GM18505 (cell line): ENCODE measurements around the gene ROBO1.

Experiments
- ATAC-seq: cut with Tn5 transposase; IDR thresholded peaks from one replicate; pipeline ENCODE4 v1.9.1; 2021; ENCODE audit not compliant: unreplicated experiment
- POLR2A ChIP-seq: IDR thresholded peaks from 4 replicates; pipeline ENCODE4 v1.6.1; 2011; ENCODE audit warnings: borderline replicate concordance; ENCODE audit not compliant: insufficient read depth, insufficient read length; ENCODE audit errors: extremely low read depth

The ROBO1 gene

DNA sequence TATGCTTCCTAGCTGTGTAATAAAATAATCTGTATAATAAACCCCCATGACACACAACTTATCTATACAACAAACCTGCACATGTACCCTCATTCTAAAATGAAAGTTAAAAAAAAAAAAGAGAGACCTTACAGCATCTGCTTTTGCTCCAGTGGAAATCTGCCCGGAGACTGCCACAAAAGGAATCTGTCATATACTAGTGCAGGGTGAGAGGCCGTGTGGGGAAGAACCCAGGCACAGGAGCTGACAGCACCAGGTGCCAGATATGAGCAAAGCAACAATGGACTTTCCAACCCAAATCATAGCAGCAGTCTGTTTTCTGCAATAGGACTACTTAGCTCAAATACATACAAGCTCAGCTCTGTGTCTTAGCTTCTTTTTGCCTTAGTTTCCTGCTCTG lies 346.5 kb downstream of the ROBO1 start:
- no peak for TF ChIP-seq POLR2A
- ATAC-seq = no peak

DNA sequence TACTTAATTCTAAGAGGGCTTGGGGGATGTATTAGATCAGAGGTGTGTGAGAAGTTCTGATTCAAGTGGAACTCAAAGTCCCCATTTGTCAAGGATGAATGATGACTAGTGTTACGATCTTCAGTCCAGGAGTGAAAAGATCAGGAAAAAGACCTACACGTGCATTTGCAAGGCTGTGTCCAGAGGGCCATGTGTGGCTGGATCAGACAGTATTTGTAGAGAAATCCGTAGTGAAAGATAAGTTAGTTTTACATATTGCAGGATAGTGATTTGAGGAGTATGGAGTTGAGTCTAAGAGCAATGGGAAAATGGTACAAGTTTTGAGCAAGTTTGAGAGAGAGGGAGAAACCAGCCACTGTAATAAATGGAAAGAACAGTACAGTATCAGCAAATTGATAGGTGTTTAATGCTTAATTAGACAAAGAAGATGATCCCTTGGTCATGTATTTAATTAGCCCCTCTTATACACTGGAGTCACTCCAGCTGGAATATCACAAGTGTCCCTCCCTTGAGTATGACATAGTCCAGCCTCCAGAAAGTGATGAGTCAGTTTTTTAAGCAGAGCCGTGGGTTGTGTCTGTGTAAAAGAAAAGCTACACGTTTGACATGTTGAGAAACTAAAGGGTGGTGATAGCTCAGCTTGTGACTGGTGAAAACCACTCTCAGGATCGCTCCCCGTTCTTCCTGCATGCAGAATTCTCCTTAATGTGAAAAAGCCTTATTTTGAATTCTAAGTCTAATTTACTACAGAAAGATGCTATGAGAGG lies 348.8 kb downstream of the ROBO1 start:
- TF ChIP-seq POLR2A = no peak
- ATAC-seq = no peak

DNA sequence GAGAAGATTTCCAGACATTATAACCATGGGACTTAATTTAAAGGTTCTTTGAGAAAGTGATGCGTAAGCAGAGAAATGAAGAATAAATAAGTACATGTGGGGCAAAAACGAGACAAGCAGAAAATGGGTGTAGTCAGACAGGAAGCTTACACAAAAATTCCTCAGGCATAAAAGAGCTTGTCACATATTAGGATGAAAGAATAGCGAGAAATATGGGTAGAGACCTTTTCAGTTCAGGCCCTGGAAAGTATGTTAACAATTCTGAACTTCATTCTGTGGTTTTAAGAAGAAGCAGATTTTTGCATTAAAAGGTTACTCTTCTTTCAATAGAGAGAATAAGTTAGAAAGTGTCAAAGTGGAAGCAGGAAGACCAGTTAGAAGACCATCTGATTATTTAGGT lies 352.4 kb downstream of the ROBO1 start:
- no peak for TF ChIP-seq POLR2A
- ATAC-seq = no peak

DNA sequence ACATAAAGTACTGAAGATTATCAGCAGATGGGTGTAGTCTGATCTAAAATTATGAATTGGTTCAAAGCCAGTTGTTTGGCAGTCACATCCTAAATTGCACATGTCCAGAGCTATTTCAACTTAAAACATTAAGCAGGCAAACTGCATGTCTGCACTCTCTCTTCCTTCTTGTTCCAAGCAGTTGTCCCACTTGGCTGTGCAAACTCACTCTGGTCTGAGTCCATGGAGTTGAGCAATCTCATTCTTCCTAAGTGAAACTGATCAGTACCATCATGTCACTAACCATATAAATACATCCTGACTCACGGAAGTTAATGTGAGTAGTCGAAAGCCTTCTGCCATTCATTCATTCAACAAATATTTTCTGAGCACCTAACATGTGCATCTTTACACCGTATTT lies 353.0 kb downstream of the ROBO1 start:
- ATAC-seq = no peak
- TF ChIP-seq POLR2A = no peak

DNA sequence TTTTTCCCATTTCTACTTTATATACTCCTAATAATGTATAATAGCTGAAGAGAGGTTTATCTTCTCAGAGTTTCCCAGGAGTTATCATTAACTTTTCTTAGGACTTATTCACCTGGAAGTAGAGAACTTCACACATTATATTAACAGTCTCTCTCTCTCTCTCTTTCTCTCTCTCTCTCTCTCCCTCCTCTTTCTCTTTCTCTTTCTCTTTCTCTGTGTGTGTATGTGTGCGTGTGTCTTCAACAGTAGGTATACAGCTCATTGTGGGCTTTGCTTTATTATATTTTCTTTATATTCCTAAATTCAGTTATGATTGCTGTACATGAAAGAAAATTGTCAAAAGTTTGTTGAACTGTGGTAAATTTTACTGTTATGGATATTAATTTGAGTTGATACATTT lies 353.8 kb downstream of the ROBO1 start:
- TF ChIP-seq POLR2A = no peak
- no peak for ATAC-seq

DNA sequence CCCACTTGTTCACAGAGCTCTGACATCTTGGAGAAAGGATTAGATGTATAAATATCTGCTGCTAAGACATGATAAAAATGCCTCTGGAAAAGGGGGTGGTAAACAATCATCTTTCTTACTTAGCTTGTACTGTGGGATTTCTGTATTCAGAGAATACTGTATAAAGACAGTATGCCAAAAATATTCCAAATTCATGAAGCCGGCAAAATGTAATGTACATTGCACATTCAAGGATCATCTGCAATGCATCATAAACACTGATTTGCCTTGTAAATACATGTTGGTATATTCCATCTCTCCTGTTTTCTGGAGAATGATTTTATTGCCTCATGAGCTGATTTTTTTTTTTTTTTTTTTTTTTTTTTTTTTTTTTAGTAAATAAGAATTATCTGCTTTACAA lies 355.3 kb downstream of the ROBO1 start:
- TF ChIP-seq POLR2A = no peak
- no peak for ATAC-seq

DNA sequence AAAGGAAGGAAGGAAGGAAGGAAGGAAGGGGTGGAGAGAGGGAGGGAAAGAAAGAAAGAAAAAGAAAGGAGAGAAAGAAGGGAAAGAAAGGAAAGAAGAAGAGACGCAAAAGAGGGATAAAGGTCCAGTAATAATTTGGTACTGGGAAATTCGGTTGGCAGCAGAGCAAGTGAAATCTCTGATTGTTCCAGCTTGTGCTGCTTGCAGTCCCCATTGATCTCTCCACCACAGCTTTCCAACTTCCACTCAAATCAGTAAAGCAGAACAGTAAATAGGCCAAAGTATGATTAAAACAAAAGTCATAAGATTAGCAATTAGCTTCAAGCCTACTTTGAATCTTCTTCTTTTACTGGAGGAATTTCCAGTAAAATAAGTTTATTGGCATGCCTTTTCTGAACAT lies 357.2 kb downstream of the ROBO1 start:
- ATAC-seq = no peak
- no peak for TF ChIP-seq POLR2A

DNA sequence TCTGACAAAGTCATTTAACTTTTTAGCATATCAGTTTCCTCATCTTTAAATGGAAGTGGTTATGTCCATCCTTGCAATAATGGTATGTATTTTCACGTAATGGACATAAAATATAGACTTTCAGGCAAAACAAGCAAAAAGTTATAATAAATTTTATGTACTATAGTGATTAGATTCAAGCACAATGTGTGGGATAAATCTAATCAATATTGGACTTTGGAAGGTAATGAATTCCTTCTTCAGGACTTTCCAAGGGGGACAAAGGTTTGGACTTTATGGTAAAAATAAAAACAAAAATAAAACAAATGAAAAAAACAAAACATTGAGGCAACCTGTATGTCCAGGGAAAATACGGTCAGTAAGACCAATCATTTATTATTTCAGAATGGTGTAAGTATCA lies 357.7 kb downstream of the ROBO1 start:
- ATAC-seq = no peak
- TF ChIP-seq POLR2A = no peak

DNA sequence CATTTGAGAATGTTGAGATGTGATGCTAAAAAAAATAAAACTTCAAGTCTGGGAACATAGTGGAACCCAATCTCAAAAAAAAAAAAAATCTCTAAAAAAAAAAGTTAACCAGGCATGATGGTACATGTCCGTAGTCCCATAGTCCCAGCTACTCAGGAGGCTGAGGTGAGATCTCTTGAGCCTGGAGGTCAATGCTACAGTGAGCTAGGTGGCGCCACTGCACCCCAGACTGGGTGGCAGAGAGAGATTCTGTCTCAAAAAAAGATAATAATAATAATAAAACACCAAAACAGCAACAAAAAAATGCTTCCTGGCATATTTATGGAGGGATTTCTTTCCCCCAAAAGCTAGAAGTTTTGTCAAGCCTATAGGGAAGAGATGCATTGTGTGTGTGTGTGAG lies 361.6 kb downstream of the ROBO1 start:
- TF ChIP-seq POLR2A = no peak
- ATAC-seq = no peak

DNA sequence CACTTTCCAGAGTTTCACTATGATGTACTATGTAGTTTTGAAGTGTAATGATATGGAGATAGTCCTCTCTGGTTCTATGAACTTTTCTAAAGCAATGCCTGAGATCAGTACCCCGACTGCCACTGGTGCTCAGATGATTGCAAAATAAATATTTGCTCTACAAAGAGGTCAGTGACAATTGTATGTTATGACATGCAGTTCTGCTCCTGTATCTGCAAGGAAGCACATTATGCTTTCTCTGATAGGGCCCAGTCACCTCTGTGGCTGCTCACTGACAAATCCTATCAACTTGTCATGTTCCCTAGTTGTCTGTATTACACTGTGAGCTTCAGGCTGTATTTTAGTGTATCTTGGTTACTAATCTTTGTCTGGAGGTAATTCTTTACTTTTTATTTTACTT lies 362.6 kb downstream of the ROBO1 start:
- ATAC-seq = no peak
- TF ChIP-seq POLR2A = no peak

DNA sequence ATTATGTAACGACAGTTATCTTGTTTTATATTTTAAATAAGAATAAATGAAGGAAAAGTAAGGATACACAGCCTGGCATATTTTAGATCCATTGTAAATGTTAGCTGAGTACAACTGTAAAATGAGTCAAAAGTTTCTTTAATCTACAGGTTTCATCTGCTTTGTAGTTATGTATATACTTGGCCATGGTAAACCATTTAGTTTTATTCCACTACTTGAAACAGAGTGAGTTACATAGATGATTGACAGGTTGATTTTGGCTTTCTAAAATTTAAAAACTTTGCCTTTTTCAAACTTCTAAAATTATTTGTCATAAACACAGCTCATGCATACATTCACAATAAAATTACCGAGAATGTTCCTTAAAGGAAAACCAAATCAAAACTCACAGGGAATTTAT lies 371.2 kb downstream of the ROBO1 start:
- ATAC-seq = no peak
- no peak for TF ChIP-seq POLR2A

DNA sequence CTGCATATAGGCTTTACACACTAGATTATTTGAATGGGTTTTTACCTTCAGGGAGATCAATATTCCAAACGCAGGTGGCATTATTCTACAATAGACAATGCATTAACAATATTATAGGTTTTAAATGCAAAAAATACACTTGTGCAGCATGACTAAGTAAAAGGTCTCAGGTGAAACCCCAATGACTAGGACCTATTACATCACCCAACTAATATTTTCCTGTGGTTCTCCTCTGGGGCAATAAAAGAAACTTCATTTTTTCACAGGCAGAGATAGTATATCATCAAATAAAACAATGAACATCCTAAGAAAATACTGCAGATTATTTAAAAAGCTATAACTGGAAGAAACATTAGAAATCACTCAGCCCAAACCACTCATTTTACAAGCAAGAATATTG lies 375.3 kb downstream of the ROBO1 start:
- no peak for ATAC-seq
- no peak for TF ChIP-seq POLR2A

DNA sequence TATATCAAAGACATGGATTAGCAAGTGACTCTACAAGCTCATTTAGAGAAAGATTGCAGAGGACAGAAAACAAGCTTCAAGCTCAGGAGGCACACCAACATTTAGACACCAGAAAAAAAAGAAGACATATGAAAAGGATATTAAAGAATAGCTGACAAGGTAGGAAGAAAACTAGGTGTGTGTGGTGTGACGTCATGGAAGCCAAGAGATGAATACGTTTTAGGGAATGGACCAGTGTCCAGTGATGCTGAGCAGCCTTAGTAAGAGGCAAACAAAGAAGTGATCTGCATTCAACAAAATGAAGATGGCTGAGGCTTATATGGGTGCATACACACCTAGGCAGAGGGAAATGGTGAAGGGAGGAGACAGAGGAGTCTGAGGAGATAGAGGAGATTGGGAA lies 377.4 kb downstream of the ROBO1 start:
- TF ChIP-seq POLR2A = no peak
- ATAC-seq = no peak

DNA sequence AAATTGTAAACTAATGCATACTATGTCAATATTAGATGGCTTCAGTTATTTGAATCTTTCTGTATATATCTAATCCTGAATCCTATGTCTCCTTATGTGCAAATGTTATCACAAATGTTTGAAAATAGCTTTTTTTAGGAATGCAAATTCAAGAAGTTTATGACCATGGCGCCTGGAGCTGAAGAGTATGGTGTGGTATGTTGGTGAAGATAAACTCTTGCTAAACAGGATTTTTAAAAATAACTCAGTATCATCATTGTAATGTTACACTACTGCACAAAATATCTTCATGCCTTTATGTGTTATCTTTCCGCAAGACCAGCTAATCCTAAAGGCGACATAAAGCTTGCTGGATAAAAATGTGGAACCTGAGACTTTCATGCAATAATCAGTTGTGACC lies 382.6 kb downstream of the ROBO1 start:
- TF ChIP-seq POLR2A = no peak
- ATAC-seq = no peak
